GM12878 (cell line): ENCODE results near the gene CHD5. TPM values are rescaled to one million over a fixed set of nuclear protein-coding genes. Genes with fewer than 3 reads are reported as not detected.

Experiments used
- ATAC-seq: fragments of 200-7000 bp; cut with Tn5 transposase; 3 replicates; pipeline ENCODE4 v1.9.1; 2020; ENCODE audit warnings: mild to moderate bottlenecking, moderate library complexity
- BruUV-seq: library from RNA; stranded (reverse); fragments of 400-500 nt; replicated peaks from 2 replicates; lab custom pipeline; 2021; lab: Mats Ljungman, UMichigan
- CTCF ChIA-PET: fragments of 300-600 bp; sonication (Branson Sonifier 250); formaldehyde crosslinking; extraction: SDS; loops from one replicate; lab custom pipeline; 2021; ENCODE audit warnings: inconsistent platforms; lab: Yijun Ruan, JAX
- POLR2A ChIA-PET: fragments of 350-600 bp; formaldehyde crosslinking; extraction: SDS; loops from one replicate; lab custom pipeline; 2021; ENCODE audit warnings: inconsistent platforms; lab: Charles Lee
- RAD21 ChIA-PET: fragments of 300-600 bp; sonication (Branson Sonifier 250); formaldehyde crosslinking; loops from one replicate; lab custom pipeline; 2023; ENCODE audit warnings: antibody characterized with exemption; ENCODE audit not compliant: unreplicated experiment; lab: Charles Lee
- SMC1A ChIA-PET: fragments of 300-600 bp; sonication (Branson Sonifier 250); formaldehyde crosslinking; loops from one replicate; lab custom pipeline; 2023; ENCODE audit not compliant: unreplicated experiment, uncharacterized antibody; lab: Charles Lee
- DNase-seq: peaks from one replicate; pipeline ENCODE4 v3.0.0-alpha.2; 2011; ENCODE audit warnings: low read depth, low spot score
- FAIRE-seq: peaks from 3 replicates; lab custom pipeline; 2011; peaks lifted over from hg19 to GRCh38; lab: Jason Lieb, UNC
- H2AFZ ChIP-seq: 2 replicates; pipeline ENCODE4 v1.6.0; 2011; ENCODE audit warnings: low read depth, low read length, control low read depth; ENCODE audit not compliant: control insufficient read depth
- H3K27ac ChIP-seq: 2 replicates; pipeline ENCODE4 v1.5.1; 2011; ENCODE audit warnings: control low read depth; ENCODE audit not compliant: control insufficient read depth, insufficient read depth
- H3K27me3 ChIP-seq, 2 experiments: replicated peaks in 1 of 2; 2 replicates each; pipeline versions ENCODE4 v1.6.0 to v1.6.1; 2011; ENCODE audit warnings: low read length in 1 of 2; ENCODE audit not compliant: control insufficient read depth in 2 of 2, insufficient read depth in 2 of 2
- H3K36me3 ChIP-seq, 2 experiments: 2 replicates each; pipeline ENCODE4 v1.5.1; 2011; ENCODE audit warnings: low read length in 1 of 2; ENCODE audit not compliant: control insufficient read depth in 2 of 2, insufficient read depth in 2 of 2
- H3K4me1 ChIP-seq: 2 replicates; pipeline ENCODE4 v1.6.1; 2011; ENCODE audit warnings: mild to moderate bottlenecking, low read length, moderate library complexity, mixed read lengths; ENCODE audit not compliant: control insufficient read depth, insufficient read depth
- H3K4me2 ChIP-seq: 2 replicates; pipeline ENCODE4 v1.6.0; 2011; ENCODE audit warnings: control low read depth; ENCODE audit not compliant: control insufficient read depth, insufficient read depth
- H3K4me3 ChIP-seq: fragments of 200-600 bp; sonication (generic); 2 replicates; pipeline ENCODE4 v1.5.1; 2016
- H3K79me2 ChIP-seq: 2 replicates; pipeline ENCODE4 v1.6.0; 2011; ENCODE audit warnings: low read length; ENCODE audit not compliant: control insufficient read depth, insufficient read depth
- H3K9ac ChIP-seq: 2 replicates; pipeline ENCODE4 v1.8.0; 2011; ENCODE audit warnings: low read length, control low read depth, mixed read lengths; ENCODE audit not compliant: control insufficient read depth, insufficient read depth
- H3K9me3 ChIP-seq: replicated peaks from 3 replicates; pipeline ENCODE4 v1.5.1; 2011; ENCODE audit warnings: mild to moderate bottlenecking, low read length; ENCODE audit not compliant: control insufficient read depth, insufficient read depth
- H4K20me1 ChIP-seq: 2 replicates; pipeline ENCODE4 v1.6.0; 2011; ENCODE audit not compliant: control insufficient read depth, insufficient read depth
- BACH1 ChIP-seq: fragments of 450-650 bp; IDR thresholded peaks from 2 replicates; pipeline ENCODE4 v1.6.1; 2017; ENCODE audit warnings: mild to moderate bottlenecking, borderline replicate concordance
- DPF2 ChIP-seq: fragments of 450-650 bp; IDR thresholded peaks from 2 replicates; pipeline ENCODE4 v1.6.1; 2017; ENCODE audit warnings: mild to moderate bottlenecking
- ETV6 ChIP-seq, 2 experiments: fragments of 450-650 bp in 1 of 2; IDR thresholded peaks in 1 of 2; conservative IDR thresholded peaks in 1 of 2; 2 replicates each; pipeline ENCODE4 v1.6.1; 2014; ENCODE audit warnings: antibody characterized with exemption in 1 of 2, borderline replicate concordance in 1 of 2, low read depth in 1 of 2, mild to moderate bottlenecking in 1 of 2, moderate library complexity in 1 of 2
- HCFC1 ChIP-seq: fragments of 150-350 bp; IDR thresholded peaks from 2 replicates; pipeline ENCODE4 v1.6.1; 2014; ENCODE audit warnings: low read length
- KAT2A ChIP-seq: conservative IDR thresholded peaks from 2 replicates; pipeline ENCODE4 v1.6.1; 2011; ENCODE audit warnings: low read depth, low read length; ENCODE audit not compliant: control insufficient read depth
- LARP7 ChIP-seq: fragments of 450-650 bp; IDR thresholded peaks from 2 replicates; pipeline ENCODE4 v1.6.1; 2017; ENCODE audit warnings: mild to moderate bottlenecking
- PAX5 ChIP-seq: IDR thresholded peaks from 2 replicates; pipeline ENCODE4 v1.6.1; 2011; ENCODE audit warnings: low read depth, low read length, borderline replicate concordance
- RCOR1 ChIP-seq: conservative IDR thresholded peaks from 2 replicates; pipeline ENCODE4 v1.6.1; 2012; ENCODE audit warnings: low read depth, low read length, improper control_type of control experiment
- RELA ChIP-seq: fragments of 450-650 bp; IDR thresholded peaks from 2 replicates; pipeline ENCODE4 v1.8.0; 2014; ENCODE audit warnings: borderline replicate concordance; ENCODE audit not compliant: partially characterized antibody
- TCF12 ChIP-seq: IDR thresholded peaks from 2 replicates; pipeline ENCODE4 v1.6.1; 2011; ENCODE audit warnings: low read depth, mild to moderate bottlenecking, low read length
- ZNF217 ChIP-seq: fragments of 450-650 bp; IDR thresholded peaks from 2 replicates; pipeline ENCODE4 v1.6.1; 2017; ENCODE audit warnings: antibody characterized with exemption, mild to moderate bottlenecking
- ZNF274 ChIP-seq: IDR thresholded peaks from one replicate; pipeline ENCODE4 v1.8.0; 2011; ENCODE audit not compliant: insufficient read length, insufficient read depth
- ZNF592 ChIP-seq: fragments of 450-650 bp; IDR thresholded peaks from 2 replicates; pipeline ENCODE4 v1.6.1; 2017; ENCODE audit warnings: mild to moderate bottlenecking, moderate library complexity
- ZSCAN29 ChIP-seq: fragments of 450-650 bp; IDR thresholded peaks from 2 replicates; pipeline ENCODE4 v1.6.1; 2017; ENCODE audit warnings: mild to moderate bottlenecking, moderate library complexity
- WGBS: methylation state at CpG from one replicate; pipeline ENCODE4 v1.1.6; 2016; ENCODE audit warnings: low lambda C conversion rate; ENCODE audit not compliant: insufficient replicate concordance, insufficient coverage; ENCODE audit errors: missing lambda C conversion rate; 5-methylcytosine and 5-hydroxymethylcytosine counted together
- in situ Hi-C: fragments of 300-500 bp; cut with MboI; formaldehyde crosslinking; loops from 9 replicates; pipeline ENCODE4 v1.14.3; 2018; ENCODE audit warnings: mixed read lengths
- intact Hi-C: fragments of 100-400 bp; cut with micrococcal nuclease; formaldehyde crosslinking; loops from one replicate; pipeline ENCODE4 v1.14.2; 2022; ENCODE audit not compliant: unreplicated experiment
- polyA plus RNA-seq, 11 experiments: library from polyadenylated mRNA; depleted of rRNA in 4 of 11; unstranded in 6 of 11; stranded (reverse) in 5 of 11; fragments of >200 nt; fragmentation: Nextera tagmentation in 4 of 11; fragmentation: Illumina TruSeq in 1 of 11; extraction: Ambion mirVana in 4 of 11; extraction: Trizol in 1 of 11; gene quantifications; 1 replicate in 1 of 11; 2 replicates in 10 of 11; pipeline versions ENCODE4 v1.2.1 to v1.2.3, GENCODE V29; 2011 to 2016; ENCODE audit warnings: inconsistent platforms in 2 of 11, missing spikeins in 2 of 11, low read depth in 1 of 11
- total RNA-seq, 4 experiments: library from RNA; depleted of rRNA in 3 of 4; stranded (reverse); fragments of >200 nt in 3 of 4; fragmentation: Illumina TruSeq in 1 of 4; extraction: Trizol in 1 of 4; gene quantifications; 2 replicates each; pipeline versions ENCODE4 v1.2.1 to v1.2.3, GENCODE V29; 2013 to 2021

Gene CHD5
- total and polyA plus RNA-seq, 10 of the 15 experiments (the other 5 are each of a cell fraction or from before 2014, with no cell fraction given), result 0.03 to 0.49 (median 0.13) TPM; not detected in 3

- ChIA-PET RAD21 (interaction anchor here (1.0 kb wide), 1 partner anchor 20 kb away, joined by 4 read pairs; no protein-coding TSS in a partner anchor), POLR2A (no interaction called here), SMC1A (interaction anchor here (1.0 kb wide), 1 partner anchor 74 kb away, joined by 3 read pairs; no protein-coding TSS in a partner anchor), CTCF (interaction anchor here (0.8 to 1.4 kb wide), 7 partner anchors 8 to 231 kb away, joined by 3 to 9 read pairs (median 4); partner anchors contain the start of genes RNF207 and RPL22)
- in situ Hi-C loops, result no loop called here
- no peak for FAIRE-seq
- Histone ChIP-seq H3K4me3 (no peak overlapping the region), H3K27me3 (no peaks in the 10 kb centered on the region; a peak in 1 of 4 replicates), H3K79me2 (peaks cover 2% of the 10 kb centered on the region), H3K9me3 (no peaks in the 10 kb centered on the region), H3K9ac (no peak overlapping the region), H3K27ac (no peak overlapping the region), H2AFZ (no peak overlapping the region), H3K4me2 (no peak overlapping the region), H3K4me1 (no peaks in the 10 kb centered on the region), H4K20me1 (peaks cover 22% of the 10 kb centered on the region), H3K36me3 (peaks cover 10 to 26% of the 10 kb centered on the region in 2 experiments)
- no TSS peak for BruUV-seq
- DNase-seq, result no peak
- TF ChIP-seq BACH1 (no peak), RELA (no peak), ZNF274 (no peak), LARP7 (no peak), HCFC1 (no peak), ZNF592 (no peak), RCOR1 (no peak), ETV6 (conservative IDR thresholded peaks at IDR 0.05 in 1 of 2, IDR thresholded peaks at IDR 0.05 in 1 of 2; ENCODE audit: borderline replicate concordance in 1 of 2, low read depth in 1 of 2) (no peak), TCF12 (no peak), ZSCAN29 (no peak), ZNF217 (no peak), KAT2A (no peak), PAX5 (no peak), DPF2 (no peak)
- WGBS, result 81% methylated on average over 3 of the region's 3 CpGs
- ATAC-seq, result no peak
- intact Hi-C loops, result no loop called here
Measured at GRCh38 chr1:6185151-6185550, 5.0 kb upstream of the CHD5 start.
